HG03521 (cell line): Measurements from ENCODE around the gene TMEM220.
"Not testable (repeated sequence)": the region's sequence is repeated elsewhere in the genome, so short reads cannot be mapped to it uniquely, and the experiment has no call there.

ENCODE experiments used
- ATAC-seq: cut with Tn5 transposase; IDR thresholded peaks from one replicate; pipeline ENCODE4 v1.9.1; 2021; ENCODE audit warnings: mild to moderate bottlenecking, moderate library complexity; ENCODE audit not compliant: unreplicated experiment

The TMEM220 gene

DNA sequence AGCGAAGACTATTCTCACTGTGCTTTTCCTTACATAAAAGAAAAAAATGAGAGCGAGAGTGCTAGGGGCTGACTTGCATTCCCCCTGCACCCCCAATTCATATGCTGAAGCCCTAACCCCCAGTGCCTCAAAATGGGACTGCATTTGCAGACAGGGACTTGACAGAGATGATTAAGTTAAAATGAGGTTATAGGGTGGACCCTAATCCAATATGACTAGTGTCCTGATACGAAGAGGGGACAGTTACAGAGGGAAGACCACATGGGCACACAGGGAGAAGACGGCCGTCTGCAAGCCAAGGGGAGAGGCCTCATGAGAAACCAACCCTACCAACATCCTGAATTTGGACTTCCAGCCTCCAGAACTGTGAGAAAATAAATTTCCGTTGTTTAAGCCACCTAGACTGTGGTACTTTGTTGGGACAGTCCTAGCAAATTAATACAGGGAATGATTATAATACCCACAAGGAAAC is 1.6 kb upstream of the TMEM220 start:
- ATAC-seq, result no peak

DNA sequence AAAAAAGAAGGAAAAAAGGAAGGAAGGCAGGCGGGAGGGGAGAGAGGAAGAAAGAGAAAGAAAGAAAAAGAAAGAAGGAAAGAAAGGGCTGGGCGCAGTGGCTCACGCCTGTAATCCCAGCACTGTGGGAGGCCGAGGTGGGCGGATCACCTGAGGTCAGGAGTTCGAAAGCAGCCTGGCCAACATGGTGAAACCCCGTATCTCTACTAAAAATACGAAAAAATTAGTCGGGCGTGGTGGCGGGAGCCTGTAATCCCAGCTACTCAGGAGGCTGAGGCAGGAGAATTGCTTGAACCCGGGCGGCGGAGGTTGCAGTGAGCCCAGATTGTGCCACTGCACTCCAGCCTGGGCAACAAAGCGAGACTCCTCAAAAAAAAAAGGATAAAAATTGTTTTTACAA is 424 bp upstream of the TMEM220 start:
- not testable (repeated sequence) for ATAC-seq

DNA sequence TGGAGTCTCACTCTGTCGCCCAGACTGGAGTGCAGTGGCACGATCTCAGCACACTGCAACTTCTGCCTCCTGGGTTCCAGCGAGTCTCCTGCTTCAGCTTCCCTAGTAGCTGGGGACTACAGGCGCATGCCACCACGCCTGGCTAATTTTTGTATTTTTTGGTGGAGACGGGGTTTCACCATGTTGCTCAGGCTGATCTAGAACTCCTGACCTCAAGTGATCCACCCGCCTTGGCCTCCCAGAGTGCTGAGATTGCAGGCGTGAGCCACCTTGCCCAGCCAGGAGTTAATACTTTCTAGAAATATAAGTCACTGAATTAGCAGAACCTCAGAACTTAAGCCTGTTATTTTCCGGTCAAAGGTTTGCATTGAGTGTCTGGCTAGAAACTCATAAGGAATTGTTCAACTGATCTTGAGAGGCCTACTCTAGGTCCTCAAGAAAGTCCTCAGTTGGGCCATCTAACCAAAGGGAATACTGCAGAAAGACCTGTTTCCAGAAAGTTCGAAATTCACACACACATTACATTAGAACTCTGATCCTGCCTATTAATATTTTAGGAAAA is 1.4 kb downstream of the TMEM220 start:
- ATAC-seq, result no peak

DNA sequence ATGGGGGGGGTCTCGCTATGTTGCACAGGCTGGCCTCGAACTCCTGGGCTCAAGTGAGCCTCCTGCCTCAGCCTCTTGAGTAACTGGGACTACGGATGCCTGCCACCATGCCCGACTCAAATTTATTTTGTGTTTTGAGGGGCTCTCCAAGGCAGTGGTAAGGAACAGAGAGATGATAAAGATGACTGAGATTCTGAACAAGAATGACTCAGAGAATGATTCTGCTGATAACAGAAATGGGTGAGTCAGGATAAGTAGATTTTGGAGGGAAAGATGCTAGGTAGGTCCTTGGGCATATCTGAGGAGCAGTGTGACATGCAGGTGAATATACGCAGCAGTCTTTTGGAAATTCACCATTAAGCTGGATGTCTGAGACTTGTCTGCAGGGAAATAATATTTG is 2.6 kb downstream of the TMEM220 start:
- no peak for ATAC-seq

DNA sequence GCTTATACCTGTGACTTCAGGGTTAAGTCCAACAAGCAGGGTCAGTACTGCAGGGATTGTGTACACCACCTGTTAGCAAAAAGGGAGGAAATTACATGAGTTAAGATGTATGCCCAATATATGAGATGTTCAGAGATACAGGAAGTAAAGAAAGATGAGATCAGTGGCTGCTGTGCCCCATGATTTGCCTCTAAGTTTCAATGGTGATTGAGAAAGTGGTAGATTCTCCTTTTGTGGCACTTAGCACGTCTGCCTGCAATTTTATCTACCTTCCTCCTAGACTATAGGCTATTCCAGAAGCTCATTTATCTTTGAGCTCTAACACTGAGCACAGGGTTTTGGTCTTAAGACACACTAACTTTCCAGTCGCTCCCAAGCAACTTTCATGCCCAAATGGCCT is 3.6 kb downstream of the TMEM220 start:
- no peak for ATAC-seq

DNA sequence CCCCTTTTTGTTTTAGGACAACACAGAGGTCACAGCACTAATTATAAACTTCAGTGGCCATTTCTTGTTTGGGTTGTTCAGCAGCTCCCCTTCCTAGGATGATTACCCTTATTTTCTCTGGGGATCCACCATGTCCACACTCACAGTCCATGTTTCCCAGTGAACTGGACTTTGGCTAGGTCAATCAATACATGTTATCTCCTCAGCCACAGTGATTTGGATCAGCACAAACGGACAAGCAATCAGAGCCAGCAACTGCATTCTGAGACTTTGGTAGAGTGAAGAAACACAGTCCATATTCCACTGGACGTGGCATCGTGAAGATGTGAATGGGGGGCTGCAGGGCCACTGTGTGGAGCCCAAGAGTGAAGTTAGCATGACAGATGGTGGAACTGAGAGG is 4.6 kb downstream of the TMEM220 start:
- no peak for ATAC-seq

DNA sequence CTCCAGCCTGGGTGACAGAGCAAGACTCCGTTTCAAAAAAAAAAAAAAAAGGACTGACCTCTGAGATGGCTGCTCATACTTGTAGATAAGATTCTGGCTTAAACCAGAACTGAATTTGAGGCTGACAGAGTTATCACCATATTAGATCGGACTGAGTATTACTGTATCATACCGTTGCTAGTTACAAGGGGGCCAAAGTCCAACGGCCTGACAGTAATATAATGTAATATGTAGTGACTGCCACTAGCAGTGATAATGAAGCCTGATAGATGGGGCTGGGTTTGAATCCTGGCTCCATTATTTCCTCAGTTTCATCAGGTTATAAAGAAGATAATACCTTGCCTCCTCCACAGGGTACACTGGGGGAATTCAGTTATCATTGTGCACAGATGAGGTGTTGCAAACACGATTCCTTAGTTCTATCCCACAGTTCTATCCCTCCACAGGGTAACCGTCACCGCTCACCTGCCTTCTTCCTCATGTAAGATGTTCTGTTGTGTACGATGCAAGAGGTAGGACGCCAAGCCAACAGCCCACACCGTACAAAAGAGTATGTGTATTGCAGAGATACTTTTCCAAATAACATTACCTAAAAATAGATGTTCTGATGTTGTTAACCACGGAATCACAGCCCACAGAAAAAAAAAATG is 5.2 kb downstream of the TMEM220 start:
- no peak for ATAC-seq

DNA sequence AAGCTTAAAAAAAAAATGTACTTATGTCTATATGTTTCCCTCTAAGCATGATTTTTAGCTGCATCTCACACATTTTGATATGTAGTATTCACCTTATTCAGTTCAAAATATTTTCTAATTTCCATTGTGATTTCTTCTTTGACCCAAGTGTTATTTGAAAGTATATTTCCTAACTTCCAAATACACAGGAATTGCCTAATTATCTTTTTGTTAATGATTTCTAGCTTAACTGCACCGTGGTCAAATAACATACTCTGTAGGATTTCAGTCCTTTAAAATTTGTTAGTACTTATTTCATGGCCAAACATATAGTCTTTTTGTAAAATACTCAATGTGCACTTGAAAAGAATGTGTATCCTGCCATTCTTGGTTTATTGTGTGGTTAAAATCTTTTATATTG is 11.3 kb downstream of the TMEM220 start:
- no peak for ATAC-seq

DNA sequence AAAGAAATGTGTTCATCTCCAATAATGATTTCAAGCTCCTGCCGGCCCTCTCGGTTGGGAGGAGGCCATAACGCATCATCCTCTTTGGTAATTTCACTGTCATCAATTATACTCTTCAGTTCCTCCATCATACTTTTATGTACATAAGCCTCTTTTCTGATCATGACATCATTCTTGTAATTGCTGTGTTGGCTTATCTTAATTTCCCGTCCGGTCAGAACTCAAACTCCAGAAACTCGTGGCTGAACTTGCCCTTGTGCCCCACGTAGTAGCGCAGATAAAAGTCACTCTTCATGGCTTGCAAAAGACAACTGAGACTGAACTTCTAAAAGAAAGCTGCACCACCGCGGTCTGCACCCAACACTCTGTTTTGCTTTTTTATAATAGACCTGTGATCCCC is 13.6 kb downstream of the TMEM220 start:
- no peak for ATAC-seq

DNA sequence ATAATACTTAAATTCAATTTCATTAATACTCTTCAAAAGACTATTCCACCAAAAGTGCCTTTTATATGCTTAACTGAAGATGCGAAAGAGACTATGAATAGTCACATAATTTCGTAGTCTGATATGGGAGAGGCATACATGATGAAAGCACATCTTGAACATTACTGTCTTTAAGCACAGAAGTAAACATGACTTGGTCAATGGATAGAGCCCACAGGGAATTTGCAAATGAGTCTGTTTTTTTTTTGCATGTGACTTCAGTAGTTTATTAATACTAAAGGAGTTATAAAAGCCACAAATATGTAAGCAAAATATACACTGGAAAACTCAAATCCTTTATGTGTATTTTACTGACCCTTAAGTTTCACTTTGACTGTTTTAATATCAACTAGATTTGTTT is 16.5 kb downstream of the TMEM220 start:
- ATAC-seq, result no peak

DNA sequence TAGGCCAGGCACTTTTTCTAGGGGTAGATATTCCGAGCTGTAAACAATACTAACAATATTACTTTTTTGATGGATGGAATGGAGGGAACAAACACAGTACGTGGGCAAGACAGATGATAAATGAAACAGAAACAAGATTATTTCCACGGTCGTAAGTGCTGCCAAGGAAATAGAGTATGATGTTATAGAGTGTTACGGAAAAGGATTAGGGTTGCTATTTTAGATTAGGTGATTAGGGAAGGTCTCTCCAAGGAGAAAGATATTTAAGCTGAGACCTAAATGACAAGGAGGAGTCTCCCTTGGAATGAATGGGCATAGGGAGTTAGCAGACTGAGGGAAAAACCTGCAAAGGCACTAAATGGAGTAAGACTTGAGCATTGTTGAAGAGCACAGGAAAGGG is 24.1 kb downstream of the TMEM220 start:
- no peak for ATAC-seq

DNA sequence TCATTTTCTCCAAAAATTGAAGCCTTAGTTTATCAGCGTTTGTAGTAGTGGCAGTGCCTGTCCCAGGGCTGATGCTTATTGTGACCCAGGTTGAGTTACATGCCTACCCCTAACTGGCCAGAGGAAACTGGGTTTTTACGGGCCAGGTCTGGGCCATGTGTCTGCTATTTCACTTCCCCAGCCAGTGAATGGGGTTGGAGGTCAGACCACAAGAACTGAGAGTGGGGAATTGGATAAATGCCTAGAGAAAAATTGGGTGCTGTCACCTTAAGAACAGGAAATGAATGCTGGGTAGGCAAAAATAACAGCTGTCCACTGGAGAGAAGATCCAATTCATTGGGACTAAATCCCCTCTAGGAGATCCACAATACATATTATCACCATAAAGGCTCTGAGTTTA is 27.2 kb downstream of the TMEM220 start:
- ATAC-seq, result no peak

DNA sequence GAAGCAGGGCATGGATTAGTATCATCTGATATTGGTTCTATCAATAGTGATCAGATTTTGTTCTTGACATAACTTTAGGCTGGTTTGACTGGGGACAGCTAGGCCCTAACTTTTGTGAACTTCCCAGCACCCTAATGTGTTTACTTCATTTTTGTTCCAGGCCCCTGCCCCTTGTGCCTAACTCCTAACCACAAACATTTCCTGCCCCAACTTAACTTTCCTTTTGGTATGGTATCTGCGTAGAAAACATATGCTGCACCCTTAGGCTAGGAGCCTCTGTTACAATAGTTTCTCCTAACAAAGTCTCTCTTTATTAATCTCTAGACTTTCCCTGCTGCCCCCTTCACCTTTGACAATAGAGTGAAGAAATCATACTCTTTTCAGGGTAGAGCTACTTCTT is 30.0 kb downstream of the TMEM220 start:
- no peak for ATAC-seq

DNA sequence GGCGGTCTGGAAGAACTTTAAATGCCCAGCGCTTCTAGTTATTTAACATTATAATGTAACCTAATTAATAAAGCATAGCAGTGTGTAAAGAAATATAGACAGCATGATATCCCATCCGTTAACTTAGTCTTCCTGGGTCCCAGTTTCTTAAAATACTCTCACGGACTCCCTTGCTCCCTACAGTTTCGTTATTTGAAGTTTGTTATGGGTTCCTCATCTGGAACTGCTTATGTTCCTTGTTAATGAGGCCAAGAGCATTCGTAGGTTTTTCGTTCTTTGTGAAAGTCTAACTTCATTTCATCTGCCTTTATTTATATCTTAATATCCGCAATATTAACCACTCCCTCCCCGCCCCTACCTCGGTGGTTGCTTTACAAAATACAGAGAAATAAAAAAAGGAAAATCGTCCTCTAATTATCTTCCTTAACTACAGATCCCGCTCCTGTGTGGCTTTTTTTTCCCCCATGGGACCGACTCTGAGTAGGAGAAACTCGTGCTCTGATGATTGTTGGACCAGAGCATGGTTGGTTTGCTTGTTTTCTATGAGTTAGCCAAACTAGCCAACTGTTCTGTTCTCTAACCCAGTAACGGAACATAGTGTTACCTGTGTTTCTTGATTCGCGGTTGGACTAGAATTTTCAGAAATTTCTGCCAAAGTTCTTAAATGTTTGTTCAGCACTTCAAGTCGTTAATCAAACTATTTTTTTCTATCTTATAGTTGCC is 31.6 kb downstream of the TMEM220 start:
- no peak for ATAC-seq

DNA sequence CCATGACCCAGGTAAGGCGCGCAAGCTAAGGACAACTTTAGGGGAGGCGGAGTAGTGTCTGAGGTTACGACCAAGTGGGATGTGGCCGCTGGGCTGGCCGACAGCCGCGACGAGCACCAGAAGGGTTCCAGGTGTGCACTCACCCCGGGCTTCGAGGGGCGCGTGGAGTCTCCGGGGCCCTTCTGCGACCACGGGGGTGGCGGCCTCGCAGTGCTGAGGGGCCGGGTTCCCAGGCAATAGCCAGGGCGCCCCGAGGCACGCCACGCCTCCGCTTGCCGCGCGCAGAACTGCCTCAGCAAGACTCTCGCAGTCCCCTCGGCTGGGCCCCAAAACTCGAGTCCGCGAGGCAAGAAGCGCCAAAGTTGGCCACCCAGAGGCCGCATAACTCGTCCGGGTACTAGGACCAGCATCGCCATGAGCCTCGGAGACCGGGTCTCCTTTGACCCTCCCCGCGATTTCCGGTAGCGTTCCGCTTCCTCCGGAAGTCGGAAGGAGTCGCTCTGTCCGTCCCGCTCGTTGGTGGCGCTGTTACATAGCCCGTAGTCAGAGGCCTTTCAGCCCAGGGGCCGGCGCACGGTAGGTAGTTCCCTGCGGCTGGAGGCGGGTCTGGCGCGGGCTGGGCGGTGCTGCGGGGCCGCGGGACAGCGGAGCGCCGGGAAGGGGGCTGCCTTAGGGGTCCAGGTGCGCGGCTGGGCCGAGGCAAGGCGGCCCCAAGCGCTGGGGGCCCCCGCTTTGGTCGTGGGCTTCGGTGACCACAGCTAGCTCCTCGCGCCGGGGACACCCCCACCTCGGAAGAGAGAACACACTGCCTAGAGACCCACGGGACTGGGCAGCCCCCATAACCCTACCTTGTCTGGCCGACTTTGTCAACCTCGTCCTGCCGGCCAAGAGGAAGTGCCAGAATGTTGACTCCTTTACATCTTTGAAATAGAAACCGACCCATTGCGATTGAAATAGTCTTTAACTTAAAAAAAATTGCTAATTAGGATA is 32.4 kb downstream of the TMEM220 start, which contains the start of the genes ADPRM and SCO1:
ADPRM (plus strand) TSS at position 503 of the 990 bp plus-strand sequence. CDS start 7,333 bp downstream, outside the sequence.
SCO1 (minus strand) TSS at position 442 of the 990 bp plus-strand sequence; CDS start at position 416, 26 bp downstream.
- peak; percentile 94 for ATAC-seq

DNA sequence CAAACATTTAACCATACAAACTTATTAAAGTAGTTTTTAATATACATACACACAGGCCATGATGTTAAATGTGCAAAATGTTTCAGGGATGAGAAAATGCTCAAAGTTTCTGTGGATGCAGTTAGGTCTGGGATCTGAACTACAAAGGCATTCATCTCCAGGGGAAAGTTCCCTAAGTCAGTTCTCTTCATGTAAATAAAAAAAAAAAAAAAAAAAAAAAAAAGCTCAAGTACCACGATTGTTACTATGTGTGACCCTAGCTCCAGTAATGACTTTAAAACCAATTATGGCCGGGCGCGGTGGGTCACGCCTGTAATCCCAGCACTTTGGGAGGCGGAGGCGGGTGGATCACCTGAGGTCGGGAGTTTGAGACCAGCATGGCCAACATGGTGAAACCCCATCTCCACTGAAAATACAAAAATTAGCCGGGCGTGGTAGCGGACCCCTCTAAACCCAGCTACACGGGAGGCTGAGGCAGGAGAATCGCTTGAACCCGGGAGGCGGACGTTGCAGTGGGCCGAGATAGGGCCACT is 33.9 kb downstream of the TMEM220 start:
- ATAC-seq, result not testable (repeated sequence)

DNA sequence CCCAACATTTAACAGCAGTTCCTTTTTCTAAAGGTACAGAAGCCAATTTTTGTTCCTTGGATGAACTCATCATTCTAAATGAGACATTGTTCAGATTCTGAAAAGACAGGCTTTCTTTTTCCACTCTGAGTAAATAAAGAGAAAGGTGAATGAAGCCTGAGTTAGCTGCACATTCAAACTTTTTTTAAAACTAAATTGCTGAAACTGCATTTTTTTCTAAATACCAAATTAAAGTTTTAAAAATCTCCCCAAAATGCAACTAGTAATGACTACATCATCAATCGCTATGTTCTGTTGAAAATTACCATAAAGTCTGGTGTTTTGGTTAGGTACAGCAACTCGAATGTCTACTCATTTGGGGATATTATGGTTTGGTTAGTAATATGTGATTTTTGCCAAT is 42.3 kb downstream of the TMEM220 start:
- no peak for ATAC-seq

DNA sequence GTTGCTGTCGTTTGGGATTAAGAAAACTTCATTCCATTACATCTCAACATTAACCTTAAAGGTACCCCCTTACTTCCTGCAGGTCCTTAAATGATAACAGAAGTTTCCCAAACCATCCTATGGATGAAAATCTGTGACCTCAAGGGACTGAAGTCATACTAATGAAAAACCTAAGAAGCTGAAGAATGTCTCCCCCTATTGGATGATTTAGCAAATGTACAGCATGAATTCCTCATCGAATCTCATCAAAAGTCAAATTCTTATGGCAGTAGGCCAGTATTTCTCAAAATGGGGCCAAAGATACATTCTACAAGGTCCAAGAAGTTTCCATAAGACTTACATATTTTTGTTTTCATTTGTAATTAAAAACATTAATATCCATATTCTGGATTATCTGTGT is 46.0 kb downstream of the TMEM220 start:
- no peak for ATAC-seq

DNA sequence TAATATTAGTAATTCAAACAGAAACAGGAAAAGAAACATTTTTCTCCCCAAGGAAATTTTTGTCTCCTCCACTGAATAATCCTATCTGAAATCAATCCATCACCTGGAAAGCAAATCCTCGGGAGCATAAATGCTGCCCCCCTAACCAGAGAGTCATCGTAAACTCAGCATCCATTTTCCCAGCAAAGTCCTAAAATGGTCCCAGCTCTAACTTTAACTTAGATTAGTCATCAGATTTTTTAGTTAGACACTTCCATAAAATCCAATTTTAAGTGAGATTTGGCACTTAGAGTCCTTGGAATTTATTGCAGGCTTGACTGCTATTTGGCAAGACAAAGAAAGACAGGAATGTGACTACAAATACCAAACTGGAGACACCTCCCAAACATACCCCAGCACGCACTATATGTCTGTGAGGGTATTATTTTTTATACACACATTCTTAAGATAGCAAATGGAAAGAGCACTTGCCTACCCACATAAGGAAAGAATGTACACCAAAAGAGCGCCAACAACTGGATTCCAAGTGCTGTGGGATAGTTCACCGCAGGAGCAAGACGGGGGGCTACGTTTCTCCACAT is 47.9 kb downstream of the TMEM220 start:
- ATAC-seq, result no peak

DNA sequence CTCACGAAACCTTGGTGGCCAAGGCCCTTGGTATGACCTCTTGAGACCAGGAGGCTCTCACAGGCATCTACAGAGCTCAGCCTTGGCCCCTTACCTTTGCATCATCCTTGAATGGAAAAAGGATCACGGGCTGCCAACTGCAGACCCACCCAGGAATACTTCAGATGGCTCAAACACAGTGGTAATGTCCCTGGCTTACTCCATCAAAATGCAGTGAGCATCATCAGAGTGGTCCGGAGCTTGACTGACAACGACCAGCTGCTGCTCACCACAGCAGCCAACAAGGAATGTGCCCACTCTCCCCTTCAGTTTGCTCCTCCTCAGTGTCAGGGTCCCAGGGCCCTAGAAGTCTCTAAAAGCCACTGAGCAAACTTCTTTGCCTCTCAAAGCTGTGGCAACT is 55.1 kb downstream of the TMEM220 start:
- ATAC-seq, result no peak
